Activated T-cell treated with anti-CD3 and anti-CD28 coated beads, Interleukin-2, amount 50 U/mL, for 24 hours (primary cell): Measurements from ENCODE around the gene STK38L.
"Not testable (repeated sequence)": the region's sequence is repeated elsewhere in the genome, so short reads cannot be mapped to it uniquely, and the experiment has no call there.

Experiments used
- DNase-seq: peaks from one replicate; pipeline ENCODE4 v3.0.0-alpha.2; 2020
- H3K27ac Mint-ChIP-seq: 2 replicates; pipeline ENCODE4 v1.8.0; 2020; ENCODE audit warnings: mild to moderate bottlenecking, mixed read lengths
- H3K27me3 Mint-ChIP-seq: 2 replicates; pipeline ENCODE4 v1.8.0; 2020; ENCODE audit warnings: mixed read lengths
- H3K36me3 Mint-ChIP-seq: 2 replicates; pipeline ENCODE4 v1.8.0; 2020; ENCODE audit warnings: low read depth, mixed read lengths
- H3K4me1 Mint-ChIP-seq: 2 replicates; pipeline ENCODE4 v1.8.0; 2020; ENCODE audit warnings: low read depth, mixed read lengths
- H3K4me3 Mint-ChIP-seq: 2 replicates; pipeline ENCODE4 v1.8.0; 2020; ENCODE audit warnings: mild to moderate bottlenecking, moderate library complexity, mixed read lengths
- H3K9me3 Mint-ChIP-seq: 2 replicates; pipeline ENCODE4 v1.8.0; 2020; ENCODE audit warnings: mixed read lengths

Gene STK38L

GRCh38 chr12:27217590-27217989 is 26.5 kb upstream of the STK38L start:
- Mint-ChIP-seq H3K36me3 (no peaks in the 10 kb centered on the region), H3K27me3 (no peaks in the 10 kb centered on the region), H3K9me3 (no peaks in the 10 kb centered on the region), H3K4me1 (peaks cover 25% of the 10 kb centered on the region), H3K27ac (no peak overlapping the region), H3K4me3 (no peak overlapping the region)
- no peak for DNase-seq

- H3K27me3 Mint-ChIP-seq: peaks cover 7% of the 10 kb centered on the region
- H3K27ac Mint-ChIP-seq: peak overlapping the region; percentile 82
- peaks cover 25% of the 10 kb centered on the region for H3K4me1 Mint-ChIP-seq
- DNase-seq: no peak
- H3K4me3 Mint-ChIP-seq: no peak overlapping the region
- H3K36me3 Mint-ChIP-seq: no peaks in the 10 kb centered on the region
- no peaks in the 10 kb centered on the region for H3K9me3 Mint-ChIP-seq
Measured at GRCh38 chr12:27219693-27220054, 24.4 kb upstream of the STK38L start.

- no peak for DNase-seq
- Mint-ChIP-seq H3K36me3 (no peaks in the 10 kb centered on the region), H3K9me3 (no peaks in the 10 kb centered on the region), H3K4me3 (no peak overlapping the region), H3K27me3 (peaks cover 7% of the 10 kb centered on the region), H3K27ac (peak overlapping the region; percentile 82), H3K4me1 (peaks cover 25% of the 10 kb centered on the region)
Measured at GRCh38 chr12:27220055-27220987, 23.8 kb upstream of the STK38L start.

GRCh38 chr12:27220988-27221345 is 23.1 kb upstream of the STK38L start:
- H3K4me3 Mint-ChIP-seq: no peak overlapping the region
- H3K27ac Mint-ChIP-seq: peak overlapping the region; percentile 82
- DNase-seq: no peak
- peaks cover 7% of the 10 kb centered on the region for H3K27me3 Mint-ChIP-seq
- H3K4me1 Mint-ChIP-seq: peaks cover 25% of the 10 kb centered on the region
- no peaks in the 10 kb centered on the region for H3K36me3 Mint-ChIP-seq
- no peaks in the 10 kb centered on the region for H3K9me3 Mint-ChIP-seq

GRCh38 chr12:27221625-27222387 is 22.3 kb upstream of the STK38L start:
- Mint-ChIP-seq H3K4me3 (no peak overlapping the region), H3K36me3 (no peaks in the 10 kb centered on the region), H3K9me3 (no peaks in the 10 kb centered on the region), H3K27me3 (peaks cover 7% of the 10 kb centered on the region), H3K27ac (peak overlapping the region; percentile 8), H3K4me1 (peaks cover 25% of the 10 kb centered on the region)
- DNase-seq: no peak

GRCh38 chr12:27226407-27226929 is 17.6 kb upstream of the STK38L start:
- Mint-ChIP-seq H3K27me3 (peaks cover 7% of the 10 kb centered on the region), H3K36me3 (no peaks in the 10 kb centered on the region), H3K9me3 (no peaks in the 10 kb centered on the region), H3K4me3 (no peak overlapping the region), H3K4me1 (peaks cover 6% of the 10 kb centered on the region), H3K27ac (no peak overlapping the region)
- no peak for DNase-seq

- no peak overlapping the region for H3K4me3 Mint-ChIP-seq
- H3K4me1 Mint-ChIP-seq: no peaks in the 10 kb centered on the region
- H3K27ac Mint-ChIP-seq: no peak overlapping the region
- no peaks in the 10 kb centered on the region for H3K9me3 Mint-ChIP-seq
- no peaks in the 10 kb centered on the region for H3K27me3 Mint-ChIP-seq
- no peak for DNase-seq
- no peaks in the 10 kb centered on the region for H3K36me3 Mint-ChIP-seq
Measured at GRCh38 chr12:27229367-27229766, 14.7 kb upstream of the STK38L start.

GRCh38 chr12:27231374-27231773 is 12.7 kb upstream of the STK38L start:
- H3K4me3 Mint-ChIP-seq, H3K36me3 Mint-ChIP-seq, H3K9me3 Mint-ChIP-seq, DNase-seq, H3K4me1 Mint-ChIP-seq, H3K27me3 Mint-ChIP-seq, H3K27ac Mint-ChIP-seq: not testable (repeated sequence)

GRCh38 chr12:27233814-27234213 is 10.3 kb upstream of the STK38L start:
- Mint-ChIP-seq H3K27ac (no peak overlapping the region), H3K9me3 (no peaks in the 10 kb centered on the region), H3K4me1 (peaks cover 22% of the 10 kb centered on the region), H3K27me3 (no peaks in the 10 kb centered on the region), H3K36me3 (no peaks in the 10 kb centered on the region), H3K4me3 (no peak overlapping the region)
- DNase-seq: no peak

- H3K27me3 Mint-ChIP-seq: no peaks in the 10 kb centered on the region
- peaks cover 31% of the 10 kb centered on the region for H3K4me1 Mint-ChIP-seq
- no peak overlapping the region for H3K4me3 Mint-ChIP-seq
- no peaks in the 10 kb centered on the region for H3K36me3 Mint-ChIP-seq
- H3K9me3 Mint-ChIP-seq: no peaks in the 10 kb centered on the region
- H3K27ac Mint-ChIP-seq: no peak overlapping the region
- DNase-seq: no peak
Measured at GRCh38 chr12:27236498-27236897, 7.6 kb upstream of the STK38L start.

GRCh38 chr12:27237790-27238771 is 6.0 kb upstream of the STK38L start:
- no peak overlapping the region for H3K4me3 Mint-ChIP-seq
- DNase-seq: no peak
- no peaks in the 10 kb centered on the region for H3K36me3 Mint-ChIP-seq
- H3K27me3 Mint-ChIP-seq: no peaks in the 10 kb centered on the region
- peak overlapping the region; percentile 62 for H3K27ac Mint-ChIP-seq
- peaks cover 31% of the 10 kb centered on the region for H3K4me1 Mint-ChIP-seq
- no peaks in the 10 kb centered on the region for H3K9me3 Mint-ChIP-seq

GRCh38 chr12:27243006-27243405 is 1.1 kb upstream of the STK38L start:
- no peaks in the 10 kb centered on the region for H3K27me3 Mint-ChIP-seq
- peak overlapping the region; percentile 93 for H3K4me3 Mint-ChIP-seq
- peak overlapping the region; percentile 93 for H3K27ac Mint-ChIP-seq
- H3K4me1 Mint-ChIP-seq: peaks cover 55% of the 10 kb centered on the region
- H3K36me3 Mint-ChIP-seq: peaks cover 12% of the 10 kb centered on the region
- DNase-seq: no peak
- peaks cover 5% of the 10 kb centered on the region for H3K9me3 Mint-ChIP-seq

GRCh38 chr12:27244689-27245488 is 803 bp downstream of the STK38L start:
- Mint-ChIP-seq H3K4me3 (peak overlapping the region; percentile 93), H3K4me1 (peaks cover 48% of the 10 kb centered on the region), H3K9me3 (peaks cover 5% of the 10 kb centered on the region), H3K27me3 (no peaks in the 10 kb centered on the region), H3K27ac (peak overlapping the region; percentile 93), H3K36me3 (peaks cover 12% of the 10 kb centered on the region)
- DNase-seq: no peak
